Activated CD8-positive, alpha-beta T cell treated with anti-CD3 and anti-CD28 coated beads for 36 hours (primary cell): ENCODE results near the gene DNAJC21. TPM values are rescaled to one million over a fixed set of nuclear protein-coding genes. Genes with fewer than 3 reads are reported as not detected.

Experiments used
- ATAC-seq: fragments of 200-7000 bp; cut with Tn5 transposase; one replicate; pipeline ENCODE4 v1.10.0; 2021; ENCODE audit warnings: mild to moderate bottlenecking, moderate library complexity
- CTCF ChIA-PET: fragments of 350-600 bp; sonication (Branson Sonifier 250); formaldehyde crosslinking; loops from one replicate; lab custom pipeline; 2021; ENCODE audit warnings: antibody characterized with exemption; lab: Charles Lee
- POLR2A ChIA-PET: fragments of 350-600 bp; sonication (Branson Sonifier 250); formaldehyde crosslinking; loops from one replicate; lab custom pipeline; 2021; ENCODE audit warnings: antibody characterized with exemption; lab: Charles Lee
- DNase-seq: peaks from one replicate; pipeline ENCODE4 v3.0.0-alpha.2; 2020
- H3K27ac Mint-ChIP-seq: one replicate; pipeline ENCODE4 v1.8.0; 2021; ENCODE audit warnings: mild to moderate bottlenecking, mixed read lengths
- H3K27me3 Mint-ChIP-seq: one replicate; pipeline ENCODE4 v1.8.0; 2021; ENCODE audit warnings: mixed read lengths
- H3K36me3 Mint-ChIP-seq: one replicate; pipeline ENCODE4 v1.8.0; 2021; ENCODE audit warnings: low read depth, mixed read lengths
- H3K4me1 Mint-ChIP-seq: one replicate; pipeline ENCODE4 v1.8.0; 2021; ENCODE audit warnings: low read depth, mixed read lengths
- H3K4me3 Mint-ChIP-seq: one replicate; pipeline ENCODE4 v1.8.0; 2021; ENCODE audit warnings: mild to moderate bottlenecking, moderate library complexity, mixed read lengths
- H3K9me3 Mint-ChIP-seq: one replicate; pipeline ENCODE4 v1.8.0; 2021; ENCODE audit warnings: mixed read lengths
- intact Hi-C: fragments of 100-400 bp; cut with micrococcal nuclease; formaldehyde crosslinking; loops from one replicate; pipeline ENCODE4 v1.10.0; 2022
- total RNA-seq, 2 experiments: library from RNA; stranded (reverse); gene quantifications; one replicate each; pipeline ENCODE4 v1.2.3, GENCODE V29; 2021
- TF ChIP-seq, protein P1 (sequence below): fragments of 200-600 bp; IDR thresholded peaks from one replicate; pipeline ENCODE4 v1.8.0; 2022; ENCODE audit warnings: antibody characterized with exemption, mild to moderate bottlenecking

The DNAJC21 gene
- total RNA-seq, 2 experiments from 2014 or later, result 48.3 to 51.8 TPM

DNA sequence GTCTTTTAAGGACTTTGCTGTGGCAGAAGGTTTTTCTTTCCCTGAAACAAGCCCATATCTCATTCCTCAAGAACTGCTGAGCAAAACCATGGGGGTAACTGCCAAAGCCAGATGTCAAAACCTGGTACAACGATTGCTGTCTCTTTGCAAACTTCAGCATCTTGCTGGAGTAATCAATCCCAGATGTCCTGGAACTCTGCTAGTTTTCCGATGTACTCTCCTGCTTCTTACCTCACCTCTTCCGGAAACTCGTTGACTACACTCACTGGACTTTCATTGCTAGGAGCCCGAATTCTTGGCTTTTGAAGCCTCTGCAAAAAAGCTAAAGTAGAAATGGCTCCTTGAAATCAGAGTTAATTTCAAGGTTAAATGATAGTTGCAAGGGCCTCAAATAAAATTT is 37.4 kb upstream of the DNAJC21 start:
- TF ChIP-seq, protein P1, sequence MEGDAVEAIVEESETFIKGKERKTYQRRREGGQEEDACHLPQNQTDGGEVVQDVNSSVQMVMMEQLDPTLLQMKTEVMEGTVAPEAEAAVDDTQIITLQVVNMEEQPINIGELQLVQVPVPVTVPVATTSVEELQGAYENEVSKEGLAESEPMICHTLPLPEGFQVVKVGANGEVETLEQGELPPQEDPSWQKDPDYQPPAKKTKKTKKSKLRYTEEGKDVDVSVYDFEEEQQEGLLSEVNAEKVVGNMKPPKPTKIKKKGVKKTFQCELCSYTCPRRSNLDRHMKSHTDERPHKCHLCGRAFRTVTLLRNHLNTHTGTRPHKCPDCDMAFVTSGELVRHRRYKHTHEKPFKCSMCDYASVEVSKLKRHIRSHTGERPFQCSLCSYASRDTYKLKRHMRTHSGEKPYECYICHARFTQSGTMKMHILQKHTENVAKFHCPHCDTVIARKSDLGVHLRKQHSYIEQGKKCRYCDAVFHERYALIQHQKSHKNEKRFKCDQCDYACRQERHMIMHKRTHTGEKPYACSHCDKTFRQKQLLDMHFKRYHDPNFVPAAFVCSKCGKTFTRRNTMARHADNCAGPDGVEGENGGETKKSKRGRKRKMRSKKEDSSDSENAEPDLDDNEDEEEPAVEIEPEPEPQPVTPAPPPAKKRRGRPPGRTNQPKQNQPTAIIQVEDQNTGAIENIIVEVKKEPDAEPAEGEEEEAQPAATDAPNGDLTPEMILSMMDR, result no peak
- intact Hi-C loops, result no loop called here

DNA sequence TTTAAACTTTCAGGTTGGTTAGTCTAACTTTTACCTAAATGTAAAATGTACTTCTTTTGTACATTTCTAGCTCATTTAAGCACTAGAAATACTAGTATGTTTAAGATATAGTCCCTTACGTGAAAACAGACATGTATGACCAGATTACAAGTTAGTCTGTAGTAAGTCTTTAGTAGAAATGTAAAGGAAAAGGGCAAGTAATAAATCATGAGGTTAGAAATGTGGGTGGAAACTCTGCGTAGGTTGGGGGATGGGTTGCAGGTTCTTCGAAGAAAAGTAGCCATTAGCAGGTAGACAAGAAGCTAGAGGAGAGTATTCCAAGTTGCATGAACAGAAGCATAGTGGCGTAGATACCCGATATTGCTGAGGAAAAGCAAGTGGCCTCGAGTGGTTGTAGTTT is 36.9 kb upstream of the DNAJC21 start:
- POLR2A ChIA-PET, result interaction anchor here (0.6 to 1.4 kb wide), 2 partner anchors 19 to 43 kb away, joined by 3 to 5 read pairs; no protein-coding TSS in a partner anchor
- no peak overlapping the region for H3K4me3 Mint-ChIP-seq
- ATAC-seq (no peak), DNase-seq (no peak)
- CTCF ChIA-PET, result interaction anchor here (1.6 to 2.3 kb wide), 3 partner anchors 11 to 406 kb away, joined by 5 to 10 read pairs (median 8); no protein-coding TSS in a partner anchor
- no peaks in the 10 kb centered on the region for H3K9me3 Mint-ChIP-seq
- no peaks in the 10 kb centered on the region for H3K27me3 Mint-ChIP-seq
- TF ChIP-seq, protein P1, result no peak
- no peak overlapping the region for H3K27ac Mint-ChIP-seq
- no peaks in the 10 kb centered on the region for H3K4me1 Mint-ChIP-seq
- intact Hi-C loops, result no loop called here
- H3K36me3 Mint-ChIP-seq, result no peaks in the 10 kb centered on the region

More for the DNA sequence above, 37.4 kb upstream of the DNAJC21 start:
- ChIA-PET POLR2A (interaction anchor here (1.4 kb wide), 1 partner anchor 20 kb away, joined by 5 read pairs; no protein-coding TSS in a partner anchor), CTCF (interaction anchor here (2.3 kb wide), 1 partner anchor 405 kb away, joined by 10 read pairs; no protein-coding TSS in a partner anchor)
- ATAC-seq, result no peak
- no peak overlapping the region for H3K4me3 Mint-ChIP-seq
- DNase-seq, result no peak
- H3K27me3 Mint-ChIP-seq, result no peaks in the 10 kb centered on the region
- no peaks in the 10 kb centered on the region for H3K9me3 Mint-ChIP-seq
- H3K27ac Mint-ChIP-seq, result no peak overlapping the region
- no peaks in the 10 kb centered on the region for H3K36me3 Mint-ChIP-seq
- no peaks in the 10 kb centered on the region for H3K4me1 Mint-ChIP-seq

DNA sequence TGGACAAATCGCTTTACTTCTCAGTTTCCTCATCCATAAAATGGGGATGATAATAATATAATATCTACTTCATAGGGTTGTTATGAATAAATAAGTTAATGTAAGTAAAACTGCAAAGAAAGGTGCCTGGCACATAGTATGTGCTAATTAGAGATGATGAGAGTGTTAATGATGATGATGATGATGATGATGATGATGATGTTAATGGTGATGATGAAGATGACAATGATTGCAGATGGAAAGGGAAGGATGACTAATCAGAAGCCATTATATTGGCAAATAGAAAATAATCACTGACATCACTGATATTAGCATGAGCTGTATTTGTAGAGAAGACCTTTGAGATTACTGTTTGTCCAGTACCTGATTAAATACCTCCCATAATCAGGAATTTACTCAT is 34.6 kb upstream of the DNAJC21 start:
- intact Hi-C loops, result loop anchor here (5.0 kb wide), 1 partner anchor 407 kb away; no protein-coding TSS in a partner anchor
- Mint-ChIP-seq H3K4me1 (no peaks in the 10 kb centered on the region), H3K9me3 (no peaks in the 10 kb centered on the region), H3K27ac (no peak overlapping the region), H3K4me3 (no peak overlapping the region), H3K27me3 (no peaks in the 10 kb centered on the region), H3K36me3 (no peaks in the 10 kb centered on the region)
- TF ChIP-seq, protein P1, result no peak
- ChIA-PET POLR2A (no interaction called here), CTCF (no interaction called here)
- DNase-seq (no peak), ATAC-seq (no peak)

DNA sequence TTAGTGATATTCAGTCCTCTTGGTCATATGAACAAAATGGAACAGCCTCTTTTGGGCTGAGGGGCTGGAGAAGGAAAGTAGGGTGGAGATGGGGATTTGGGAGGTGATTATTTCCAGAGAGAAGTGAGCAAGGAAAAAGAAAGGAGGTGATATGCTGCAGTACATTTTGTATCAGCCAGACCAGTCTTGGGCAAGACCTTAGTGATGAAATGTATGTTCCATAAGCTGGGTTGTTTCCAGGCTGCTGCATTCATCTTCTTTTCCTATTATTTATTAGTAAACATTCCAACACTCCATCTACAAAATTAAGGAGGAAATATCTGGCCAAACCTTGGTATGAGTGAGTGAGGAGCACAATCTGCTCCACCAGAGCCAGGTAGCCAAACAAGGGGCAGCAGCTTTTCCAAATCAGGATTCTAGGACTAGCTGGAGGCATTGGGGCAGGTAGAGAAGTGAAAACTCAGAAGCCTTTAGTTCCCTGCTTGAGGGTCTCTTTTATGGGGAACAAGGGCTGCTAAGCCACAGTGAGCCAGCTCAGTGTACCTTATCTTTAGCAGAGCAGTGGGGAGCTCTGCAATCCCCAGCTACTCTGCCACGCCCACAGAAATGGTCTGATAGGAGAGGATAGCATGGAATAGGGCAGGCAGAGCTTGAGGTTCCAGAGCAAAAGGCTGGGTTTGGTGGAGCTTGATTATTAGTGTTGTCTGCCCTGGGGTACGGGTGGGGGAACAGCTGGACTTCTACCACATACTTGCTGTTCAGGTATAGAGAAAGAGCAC is 33.5 kb upstream of the DNAJC21 start:
- intact Hi-C loops, result loop anchor here (5.0 kb wide), 1 partner anchor 409 kb away; no protein-coding TSS in a partner anchor
- H3K27ac Mint-ChIP-seq, result no peak overlapping the region
- POLR2A ChIA-PET, result interaction anchor here (0.9 kb wide), 1 partner anchor 18 kb away, joined by 3 read pairs; no protein-coding TSS in a partner anchor

More for the DNA sequence above, 33.5 kb upstream of the DNAJC21 start:
- DNase-seq (no peak), ATAC-seq (no peak)
- TF ChIP-seq, protein P1, result no peak
- no peak overlapping the region for H3K4me3 Mint-ChIP-seq
- H3K36me3 Mint-ChIP-seq, result no peaks in the 10 kb centered on the region
- CTCF ChIA-PET, result interaction anchor here (0.8 to 1.6 kb wide), 2 partner anchors 14 to 410 kb away, joined by 3 to 4 read pairs; no protein-coding TSS in a partner anchor
- H3K9me3 Mint-ChIP-seq, result no peaks in the 10 kb centered on the region
- H3K4me1 Mint-ChIP-seq, result no peaks in the 10 kb centered on the region
- no peaks in the 10 kb centered on the region for H3K27me3 Mint-ChIP-seq
